Right forelimb (tissue), 1 donor: ENCODE measurements around the gene PPP1R16B.
A peak's percentile ranks its signal among the peaks of the same experiment; 100 is the strongest.

Experiments used
- DNase-seq: peaks from one replicate; pipeline ENCODE4 v3.0.0-alpha.2; 2018

Gene PPP1R16B

GRCh38 chr20:38805502-38805957 is at the start of gene PPP1R16B:
Gene PPP1R16B, plus strand, starts transcription at chr20:38805697. Its CDS starts 30,229 bp downstream, at chr20:38835926.
- peak; percentile 64 for DNase-seq

GRCh38 chr20:38757145-38757775 is 48.2 kb upstream of the PPP1R16B start:
- DNase-seq: no peak

GRCh38 chr20:38759106-38759505 is 46.4 kb upstream of the PPP1R16B start:
- DNase-seq: no peak

DNA sequence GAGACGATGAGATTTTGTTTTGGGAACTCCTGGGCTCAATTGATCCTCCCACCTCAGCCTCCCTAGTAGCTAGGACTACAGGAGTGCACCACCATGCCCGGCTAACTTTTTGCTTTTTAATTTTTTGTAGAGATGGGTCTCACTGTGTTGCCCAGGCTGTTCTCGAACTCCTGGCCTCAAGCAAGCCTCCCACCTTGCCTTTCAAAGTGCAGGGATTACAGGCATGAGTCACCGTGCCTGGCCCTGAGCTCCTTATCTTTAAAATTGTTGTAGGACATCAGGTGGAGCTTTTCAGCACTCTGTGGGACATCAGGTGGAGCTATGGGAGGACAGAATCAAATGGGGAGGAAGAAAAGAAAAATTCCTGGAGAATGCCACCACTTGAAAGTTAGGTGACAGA is 44.5 kb upstream of the PPP1R16B start:
- DNase-seq: no peak

GRCh38 chr20:38762174-38762573 is 43.3 kb upstream of the PPP1R16B start:
- DNase-seq: no peak

GRCh38 chr20:38763616-38764015 is 41.9 kb upstream of the PPP1R16B start:
- no peak for DNase-seq

DNA sequence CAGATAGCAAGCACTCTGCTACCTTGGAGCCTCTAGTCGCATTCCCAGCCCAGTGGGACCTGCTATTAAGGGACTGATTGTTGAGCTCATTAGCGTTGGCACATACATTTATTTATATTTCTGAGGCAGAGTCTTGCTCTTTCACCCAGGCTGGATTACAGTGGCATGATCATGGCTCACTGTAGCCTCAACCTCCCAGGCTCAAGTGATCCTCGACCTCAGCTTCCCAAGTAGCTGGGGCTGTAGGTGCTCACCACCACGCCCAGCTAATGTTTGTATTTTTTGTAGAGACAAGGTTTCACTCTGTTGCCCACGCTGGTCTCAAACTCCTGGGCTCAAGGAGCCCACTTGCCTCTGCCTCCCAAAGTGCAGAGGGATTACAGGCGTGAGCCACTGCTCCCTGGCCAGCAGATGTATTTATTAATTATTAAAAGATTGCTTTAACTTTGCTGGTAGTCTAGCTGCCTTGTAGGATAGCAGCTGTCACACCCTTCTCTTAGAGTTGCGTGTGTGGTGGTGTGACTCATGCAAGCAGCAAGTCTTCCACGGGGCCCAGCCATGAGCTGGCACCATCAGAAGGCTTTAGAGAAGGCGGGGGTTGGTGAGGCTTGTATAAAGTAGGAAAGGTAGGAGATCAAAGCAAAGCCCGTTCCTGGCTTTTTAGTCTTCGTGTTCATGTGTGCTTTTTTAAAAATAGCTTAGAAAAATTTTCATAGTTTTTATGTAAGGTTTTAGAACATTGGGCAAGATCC is 40.8 kb upstream of the PPP1R16B start:
- no peak for DNase-seq

DNA sequence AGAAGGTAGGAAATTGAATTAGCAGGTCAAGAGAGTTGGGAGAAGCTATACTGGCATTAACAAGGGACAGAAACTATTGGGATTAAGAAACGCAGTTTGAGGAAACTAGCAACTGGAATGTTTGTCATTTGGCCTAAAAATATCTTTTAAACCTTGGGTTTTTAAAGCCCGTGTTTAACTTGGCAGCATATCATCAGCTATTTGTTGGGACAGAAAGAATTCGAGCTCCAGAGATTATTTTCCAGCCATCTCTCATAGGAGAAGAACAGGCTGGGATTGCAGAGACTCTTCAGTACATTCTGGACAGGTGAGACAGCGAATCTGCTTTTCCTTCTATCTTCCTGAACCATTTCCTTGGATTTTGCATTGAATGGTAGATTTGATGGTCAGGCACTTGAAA is 39.4 kb upstream of the PPP1R16B start:
- no peak for DNase-seq

DNA sequence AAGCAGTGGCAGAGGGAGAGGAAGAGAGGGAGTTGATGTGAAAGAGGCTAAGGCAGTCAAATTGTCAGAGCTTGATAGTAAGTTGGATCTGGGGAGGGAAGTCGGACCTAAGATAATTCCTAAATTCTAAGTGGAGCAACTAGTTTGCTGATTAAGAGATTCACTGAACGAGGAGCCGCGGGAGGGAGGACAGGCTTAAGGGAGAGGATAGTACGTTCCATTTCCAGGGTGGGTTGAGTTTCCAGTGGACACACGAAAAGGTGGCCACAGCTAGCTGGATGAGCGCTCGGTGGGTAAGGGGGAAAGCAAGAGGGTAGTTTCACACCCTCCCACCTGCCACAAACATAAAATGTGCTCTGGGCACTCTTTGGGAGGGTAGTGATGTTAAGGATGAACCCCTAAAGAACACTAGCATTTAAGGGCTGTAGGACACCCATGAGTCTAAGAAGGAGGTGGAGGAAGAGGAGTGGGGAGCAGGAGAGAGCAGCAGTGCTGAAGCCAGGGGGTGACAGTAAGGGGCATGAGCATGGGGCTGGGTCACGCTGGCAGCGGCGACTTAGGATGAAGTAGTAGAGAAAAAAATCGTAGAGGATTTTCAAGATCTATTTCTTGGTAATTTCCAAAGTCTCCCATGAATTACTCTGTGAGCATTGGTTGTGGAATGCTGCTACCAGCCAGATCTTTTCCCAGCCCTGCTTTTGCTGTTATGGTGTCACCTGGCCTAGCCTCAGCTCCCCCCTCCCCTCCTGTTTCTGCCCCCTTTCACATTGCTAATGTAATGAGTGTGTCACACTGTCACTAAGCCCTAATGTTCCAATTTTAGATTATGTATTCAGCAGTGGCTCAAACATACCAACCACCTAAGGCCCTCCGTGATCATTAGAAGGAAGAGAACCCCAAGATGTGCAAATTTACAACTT is 35.9 kb upstream of the PPP1R16B start:
- DNase-seq: no peak

GRCh38 chr20:38770546-38770945 is 35.0 kb upstream of the PPP1R16B start:
- no peak for DNase-seq

DNA sequence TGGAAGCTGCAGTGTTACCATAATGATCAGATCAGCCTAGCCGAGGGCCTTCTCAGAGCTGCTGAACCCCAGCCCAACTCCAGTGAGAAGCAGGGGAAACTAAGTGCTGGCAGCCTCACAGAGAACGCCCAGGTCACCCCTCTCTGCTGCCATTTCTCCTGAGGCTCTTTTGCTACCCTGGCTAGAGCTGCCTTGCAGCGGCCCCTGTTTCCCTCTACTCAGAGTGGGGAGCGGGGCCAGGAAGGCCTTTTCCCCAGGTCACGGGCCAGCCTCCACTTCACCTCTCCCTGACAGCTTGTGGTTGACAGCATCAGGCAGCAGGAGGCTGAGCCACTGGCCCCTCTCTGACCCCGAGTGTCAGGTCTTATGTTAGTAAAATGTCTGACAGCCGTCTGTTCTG is 34.5 kb upstream of the PPP1R16B start:
- DNase-seq: no peak

DNA sequence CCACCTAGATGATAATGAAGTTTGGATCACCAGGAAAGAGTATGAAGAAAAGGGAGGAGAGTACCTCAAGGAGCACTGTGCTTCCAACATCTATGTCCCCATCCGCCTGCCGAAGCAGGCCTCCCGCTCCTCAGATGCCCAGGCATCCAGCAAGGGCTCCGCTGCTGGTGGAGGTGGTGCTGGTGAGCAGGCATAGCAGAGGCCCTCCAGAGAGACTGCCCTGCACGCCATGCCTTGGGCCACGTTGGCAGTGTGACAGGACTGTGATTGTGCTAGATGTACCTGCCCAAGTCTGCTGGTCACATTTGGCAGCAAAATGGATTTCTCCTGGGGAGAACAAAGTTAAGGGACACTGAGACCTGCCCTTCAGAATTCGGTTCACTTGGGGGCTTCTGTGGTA is 33.9 kb upstream of the PPP1R16B start:
- DNase-seq: no peak

DNA sequence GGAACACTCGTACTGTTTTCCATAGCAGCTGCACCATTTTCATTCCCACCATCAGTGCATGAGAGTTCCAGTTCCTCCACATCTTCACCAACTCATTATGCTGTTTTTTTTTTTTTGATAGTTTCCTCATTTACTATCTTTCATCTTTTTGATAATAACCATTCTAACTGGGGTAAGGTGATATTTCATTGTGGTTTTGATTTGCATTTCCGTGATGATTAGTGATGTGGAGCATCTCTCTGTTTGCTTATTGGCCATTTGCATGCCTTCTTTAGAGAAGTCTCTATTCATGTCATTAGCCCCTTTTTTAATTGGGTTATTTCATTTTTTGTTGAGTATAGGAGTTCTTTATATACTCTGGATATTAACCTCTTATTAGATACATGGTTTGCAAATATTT is 31.3 kb upstream of the PPP1R16B start:
- no peak for DNase-seq

- DNase-seq: no peak
Observed at GRCh38 chr20:38776363-38776762, 29.1 kb upstream of the PPP1R16B start.

DNA sequence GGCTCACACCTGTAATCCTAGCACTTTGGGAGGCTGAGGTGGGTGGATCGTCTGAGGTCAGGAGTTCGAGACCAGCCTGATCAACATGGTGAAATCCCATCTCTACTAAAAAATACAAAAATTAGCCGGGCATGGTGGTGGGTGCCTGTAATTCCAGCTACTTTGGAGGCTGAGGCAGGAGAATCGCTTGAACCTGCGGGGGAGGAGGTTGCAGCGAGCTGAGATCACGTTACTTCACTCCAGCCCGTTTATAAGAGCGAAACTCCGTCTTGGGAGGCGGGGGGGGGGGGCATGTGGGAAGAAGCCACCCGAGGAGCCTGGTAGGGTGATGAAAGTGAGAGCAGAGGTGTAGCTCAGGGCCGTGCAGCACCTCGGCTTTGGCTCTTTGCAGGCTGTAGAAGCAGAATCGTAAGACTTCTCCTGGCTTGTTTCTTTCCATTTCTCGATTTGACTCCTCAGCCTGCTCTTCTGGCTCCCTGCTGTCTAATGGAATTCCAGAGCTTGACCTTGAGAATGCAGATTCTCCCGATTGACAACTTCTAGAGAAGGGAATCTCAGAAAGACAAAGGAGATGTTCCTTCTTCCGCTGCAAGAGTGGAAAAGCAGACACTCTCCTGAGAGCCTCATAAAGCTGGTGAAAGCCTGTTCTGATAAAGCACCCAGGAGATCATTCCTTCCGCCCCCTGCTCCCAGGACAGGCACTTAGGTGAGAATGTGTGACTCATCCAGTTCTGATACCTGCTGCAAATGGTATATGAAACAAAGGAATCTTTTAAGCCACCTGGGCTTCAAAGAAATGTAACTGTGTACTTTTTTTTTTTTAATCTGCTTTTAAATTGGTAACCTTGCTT is 26.0 kb upstream of the PPP1R16B start:
- DNase-seq: no peak

DNA sequence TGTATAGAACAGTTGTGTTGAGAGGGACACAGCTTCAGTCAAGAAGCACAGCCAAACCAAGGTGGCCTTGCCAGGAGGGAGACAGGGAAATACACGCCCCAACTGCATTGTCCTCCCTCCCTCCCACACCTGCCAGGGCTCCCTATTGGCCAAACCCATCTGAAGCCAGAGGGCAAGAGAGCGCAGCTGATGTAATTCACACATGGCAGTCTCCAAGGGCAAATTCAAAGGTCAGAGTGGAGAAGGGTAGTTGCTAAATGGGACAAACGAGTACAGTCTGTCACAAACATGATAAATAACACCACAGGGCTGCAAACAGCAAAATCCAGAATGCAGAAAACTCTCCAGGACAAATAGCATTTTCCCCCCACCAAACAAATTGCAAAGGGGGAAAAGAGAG is 23.2 kb upstream of the PPP1R16B start:
- no peak for DNase-seq

DNA sequence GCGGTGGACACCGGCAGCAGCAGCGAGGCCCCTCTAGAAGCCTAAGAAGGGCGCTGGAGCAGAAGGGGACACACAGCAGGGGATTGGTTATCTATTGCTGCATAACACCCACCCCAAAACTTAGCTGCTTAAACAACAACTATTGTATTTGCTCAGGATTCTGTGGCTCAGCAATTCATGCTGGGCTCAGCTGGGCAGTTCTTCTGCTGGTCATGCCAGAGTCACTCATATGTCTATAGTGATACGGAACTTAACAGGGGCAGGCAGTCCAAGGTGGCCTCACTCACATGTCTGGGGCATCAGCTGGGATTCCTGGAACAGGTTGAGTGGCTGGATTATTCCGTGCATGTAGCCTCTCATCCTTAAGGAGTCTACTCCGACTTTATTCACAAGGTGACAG is 17.6 kb upstream of the PPP1R16B start:
- no peak for DNase-seq

DNA sequence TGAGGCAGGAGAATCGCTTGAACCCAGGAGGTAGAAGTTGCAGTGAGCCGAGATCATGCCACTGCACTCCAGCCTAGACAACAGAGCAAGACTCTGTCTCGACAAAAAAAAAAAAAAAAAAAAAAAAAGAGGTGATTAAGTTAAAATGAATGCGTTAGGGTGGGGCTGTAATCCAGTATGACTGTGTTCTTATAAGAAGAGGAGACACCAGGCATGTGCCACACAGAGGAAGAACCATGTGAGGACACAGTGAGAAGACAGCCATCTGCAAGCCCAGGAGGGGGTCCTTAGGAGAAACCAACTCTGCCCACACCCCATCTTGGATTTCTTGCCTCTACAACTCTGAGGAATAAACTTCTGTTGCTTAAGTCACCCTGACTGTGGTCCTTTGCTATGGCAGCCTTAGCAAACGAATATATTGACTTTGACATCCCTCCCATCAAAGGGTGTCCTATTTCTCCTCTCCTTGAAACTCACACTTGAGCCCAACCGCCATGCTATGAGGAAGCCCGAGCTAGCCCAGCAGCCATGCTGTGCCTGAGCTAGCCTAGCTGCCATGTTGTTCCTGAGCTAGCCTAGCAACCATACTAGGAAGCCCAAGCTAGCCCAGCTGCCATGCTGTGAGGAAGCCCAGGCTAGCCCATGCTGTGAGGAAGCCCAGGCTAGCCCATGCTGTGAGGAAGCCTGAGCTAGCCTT is 15.8 kb upstream of the PPP1R16B start:
- DNase-seq: no peak

- no peak for DNase-seq
Observed at GRCh38 chr20:38790200-38791053, 15.1 kb upstream of the PPP1R16B start.

GRCh38 chr20:38791291-38791690 is 14.2 kb upstream of the PPP1R16B start:
- no peak for DNase-seq

- no peak for DNase-seq
Observed at GRCh38 chr20:38791940-38792339, 13.6 kb upstream of the PPP1R16B start.
